ENCODE results near the gene ARID5B.

ARID5B gene

GRCh38 chr10:62037166-62037831, 135.8 kb downstream of the ARID5B start:
- DNase-seq, result no peak

- DNase-seq, result no peak
Observed at GRCh38 chr10:62037890-62038608, 136.6 kb downstream of the ARID5B start.

GRCh38 chr10:62038609-62039190, 137.2 kb downstream of the ARID5B start:
- DNase-seq, result peak in 1 of 2 donors; percentile 61

GRCh38 chr10:62039954-62040353, 138.5 kb downstream of the ARID5B start:
- no peak for DNase-seq

- DNase-seq, result no peak
Observed at GRCh38 chr10:62040881-62041280, 139.4 kb downstream of the ARID5B start.

GRCh38 chr10:62043421-62044021, 142.0 kb downstream of the ARID5B start:
- no peak for DNase-seq

- DNase-seq, result no peak
Observed at GRCh38 chr10:62044566-62044965, 143.1 kb downstream of the ARID5B start.

- DNase-seq, result peak in 1 of 2 donors; percentile 83
Observed at GRCh38 chr10:62045765-62046521, 144.4 kb downstream of the ARID5B start.

- DNase-seq, result peak in 1 of 2 donors; percentile 62
Observed at GRCh38 chr10:62046522-62047227, 145.2 kb downstream of the ARID5B start.

GRCh38 chr10:62047228-62047892, 145.9 kb downstream of the ARID5B start:
- DNase-seq, result no peak

GRCh38 chr10:62047960-62048383, 146.5 kb downstream of the ARID5B start:
- DNase-seq, result no peak

- no peak for DNase-seq
Observed at GRCh38 chr10:62048470-62048869, 147.0 kb downstream of the ARID5B start.

- DNase-seq, result peak in 1 of 2 donors; percentile 8
Observed at GRCh38 chr10:62048919-62049623, 147.6 kb downstream of the ARID5B start.

GRCh38 chr10:62049624-62050345, 148.3 kb downstream of the ARID5B start:
- DNase-seq, result no peak

- DNase-seq, result no peak
Observed at GRCh38 chr10:62050346-62050892, 148.9 kb downstream of the ARID5B start.

GRCh38 chr10:62050893-62051433, 149.5 kb downstream of the ARID5B start:
- DNase-seq, result peak; percentile 13 to 83

- DNase-seq, result no peak
Observed at GRCh38 chr10:62052276-62052675, 150.8 kb downstream of the ARID5B start.

- no peak for DNase-seq
Observed at GRCh38 chr10:62053860-62054259, 152.4 kb downstream of the ARID5B start.

GRCh38 chr10:62054408-62054807, 152.9 kb downstream of the ARID5B start:
- DNase-seq, result no peak

- no peak for DNase-seq
Observed at GRCh38 chr10:62054830-62055229, 153.3 kb downstream of the ARID5B start.
